Measurements from ENCODE around the gene EIF4E1B.
A peak's percentile ranks its signal among the peaks of the same experiment; 100 is the strongest.

Gene EIF4E1B

GRCh38 chr5:176606032-176606431 lies 24.4 kb upstream of the EIF4E1B start:
- ChIA-PET CTCF (interaction anchor here (1.5 to 2.0 kb wide), 3 partner anchors 11 to 876 kb away, joined by 5 to 8 read pairs (median 6); no protein-coding TSS in a partner anchor), POLR2A (no interaction called here)
- Histone ChIP-seq H3K4me1 (ENCODE audit: control extremely low read depth in 1 of 4, control insufficient read depth in 4 of 4, insufficient read depth in 4 of 4, low read length in 3 of 4) (peaks cover 0 to 10% (median 5%) of the 10 kb centered on the region in 4 experiments), H3K36me3 (ENCODE audit: control insufficient read depth in 4 of 4, insufficient read depth in 4 of 4, low read length in 3 of 4) (no peaks in the 10 kb centered on the region), H3K4me3 (ENCODE audit: control insufficient read depth in 1 of 7, extremely low read depth in 1 of 7, insufficient read depth in 4 of 7, low read depth in 2 of 7, low read length in 6 of 7) (no peak overlapping the region), H3K27ac (ENCODE audit: insufficient read depth in 1 of 2, low read depth in 1 of 2, low read length in 2 of 2, poor library complexity in 1 of 2, severe bottlenecking in 2 of 2) (no peak overlapping the region), H3K27me3 (replicated peaks in 2 of 5; ENCODE audit: control insufficient read depth in 4 of 5, insufficient read depth in 5 of 5, low read length in 4 of 5) (peaks cover 0 to 42% (median 21%) of the 10 kb centered on the region in 5 experiments), H3K9me3 (ENCODE audit: control extremely low read depth in 1 of 5, control insufficient read depth in 4 of 5, insufficient read depth in 2 of 5, low read depth in 1 of 5, low read length in 4 of 5) (no peaks in the 10 kb centered on the region)
- no CpG with 5 or more reads among the region's 3 CpGs for WGBS (ENCODE audit: insufficient coverage)
- DNase-seq, result no peak

DNA sequence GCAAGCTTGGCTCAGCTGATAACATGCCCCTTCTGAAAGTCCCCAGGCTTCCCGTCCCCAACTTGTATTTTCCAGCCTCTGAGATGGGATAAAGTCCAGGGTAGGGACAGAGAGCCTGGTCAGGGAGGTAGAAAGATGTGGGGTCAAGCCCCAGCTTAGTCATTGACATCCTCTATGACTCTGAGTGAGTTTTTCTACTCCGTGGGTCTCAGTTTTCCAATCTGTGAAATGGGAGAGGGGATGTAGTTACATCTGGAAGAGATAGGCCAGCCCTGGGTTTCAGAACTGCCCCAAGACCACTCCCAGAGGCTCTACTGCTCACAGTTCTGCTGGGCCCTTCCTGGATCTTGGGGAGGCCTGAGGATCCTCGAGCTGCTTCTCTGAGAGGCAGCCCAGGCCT lies 23.6 kb upstream of the EIF4E1B start:
- Histone ChIP-seq H3K4me3 (ENCODE audit: control insufficient read depth in 1 of 7, extremely low read depth in 1 of 7, insufficient read depth in 4 of 7, low read depth in 2 of 7, low read length in 6 of 7) (no peak overlapping the region), H3K27ac (ENCODE audit: insufficient read depth in 1 of 2, low read depth in 1 of 2, low read length in 2 of 2, poor library complexity in 1 of 2, severe bottlenecking in 2 of 2) (no peak overlapping the region), H3K9me3 (ENCODE audit: control extremely low read depth in 1 of 5, control insufficient read depth in 4 of 5, insufficient read depth in 2 of 5, low read depth in 1 of 5, low read length in 4 of 5) (no peaks in the 10 kb centered on the region), H3K36me3 (ENCODE audit: control insufficient read depth in 4 of 4, insufficient read depth in 4 of 4, low read length in 3 of 4) (no peaks in the 10 kb centered on the region), H3K27me3 (replicated peaks in 2 of 5; ENCODE audit: control insufficient read depth in 4 of 5, insufficient read depth in 5 of 5, low read length in 4 of 5) (peaks cover 0 to 44% (median 22%) of the 10 kb centered on the region in 5 experiments), H3K4me1 (ENCODE audit: control extremely low read depth in 1 of 4, control insufficient read depth in 4 of 4, insufficient read depth in 4 of 4, low read length in 3 of 4) (peaks cover 0 to 10% (median 5%) of the 10 kb centered on the region in 4 experiments)
- WGBS (ENCODE audit: insufficient coverage), result 100% methylated on average over 2 of the region's 3 CpGs
- POLR2A ChIA-PET, result interaction anchor here (1.0 kb wide), 1 partner anchor 22 kb away, joined by 3 read pairs; no protein-coding TSS in a partner anchor
- no peak for DNase-seq
- CTCF ChIA-PET, result interaction anchor here (1.5 to 2.0 kb wide), 3 partner anchors 10 to 877 kb away, joined by 5 to 8 read pairs (median 6); no protein-coding TSS in a partner anchor

GRCh38 chr5:176608142-176608705 lies 22.3 kb upstream of the EIF4E1B start:
- DNase-seq, result no peak
- ChIA-PET CTCF (interaction anchor here (1.0 to 2.0 kb wide), 4 partner anchors 9 to 15 kb away, joined by 3 to 8 read pairs (median 6); no protein-coding TSS in a partner anchor), POLR2A (interaction anchor here (0.6 kb wide), 1 partner anchor 1128 kb away, joined by 3 read pairs; no protein-coding TSS in a partner anchor)
- H3K4me3 ChIP-seq (ENCODE audit: control insufficient read depth in 1 of 7, extremely low read depth in 1 of 7, insufficient read depth in 4 of 7, low read depth in 2 of 7, low read length in 6 of 7), result no peak overlapping the region
- no peak overlapping the region for H3K27ac ChIP-seq (ENCODE audit: insufficient read depth in 1 of 2, low read depth in 1 of 2, low read length in 2 of 2, poor library complexity in 1 of 2, severe bottlenecking in 2 of 2)
- H3K36me3 ChIP-seq (ENCODE audit: control insufficient read depth in 4 of 4, insufficient read depth in 4 of 4, low read length in 3 of 4), result no peaks in the 10 kb centered on the region
- H3K9me3 ChIP-seq (ENCODE audit: control extremely low read depth in 1 of 5, control insufficient read depth in 4 of 5, insufficient read depth in 2 of 5, low read depth in 1 of 5, low read length in 4 of 5), result no peaks in the 10 kb centered on the region
- peaks cover 0 to 51% (median 19%) of the 10 kb centered on the region in 5 experiments for H3K27me3 ChIP-seq (replicated peaks in 2 of 5; ENCODE audit: control insufficient read depth in 4 of 5, insufficient read depth in 5 of 5, low read length in 4 of 5)
- WGBS (ENCODE audit: insufficient coverage), result 100% methylated on average over 3 of the region's 4 CpGs
- H3K4me1 ChIP-seq (ENCODE audit: control extremely low read depth in 1 of 4, control insufficient read depth in 4 of 4, insufficient read depth in 4 of 4, low read length in 3 of 4), result peaks cover 0 to 10% (median 5%) of the 10 kb centered on the region in 4 experiments

- ChIA-PET POLR2A (interaction anchor here (0.6 kb wide), 1 partner anchor 1129 kb away, joined by 3 read pairs; no protein-coding TSS in a partner anchor), CTCF (interaction anchor here (1.0 to 1.5 kb wide), 4 partner anchors 9 to 14 kb away, joined by 3 to 8 read pairs (median 4); no protein-coding TSS in a partner anchor)
- DNase-seq, result no peak
These were observed 21.3 kb upstream of the EIF4E1B start for GRCh38 chr5:176608937-176609723.

DNA sequence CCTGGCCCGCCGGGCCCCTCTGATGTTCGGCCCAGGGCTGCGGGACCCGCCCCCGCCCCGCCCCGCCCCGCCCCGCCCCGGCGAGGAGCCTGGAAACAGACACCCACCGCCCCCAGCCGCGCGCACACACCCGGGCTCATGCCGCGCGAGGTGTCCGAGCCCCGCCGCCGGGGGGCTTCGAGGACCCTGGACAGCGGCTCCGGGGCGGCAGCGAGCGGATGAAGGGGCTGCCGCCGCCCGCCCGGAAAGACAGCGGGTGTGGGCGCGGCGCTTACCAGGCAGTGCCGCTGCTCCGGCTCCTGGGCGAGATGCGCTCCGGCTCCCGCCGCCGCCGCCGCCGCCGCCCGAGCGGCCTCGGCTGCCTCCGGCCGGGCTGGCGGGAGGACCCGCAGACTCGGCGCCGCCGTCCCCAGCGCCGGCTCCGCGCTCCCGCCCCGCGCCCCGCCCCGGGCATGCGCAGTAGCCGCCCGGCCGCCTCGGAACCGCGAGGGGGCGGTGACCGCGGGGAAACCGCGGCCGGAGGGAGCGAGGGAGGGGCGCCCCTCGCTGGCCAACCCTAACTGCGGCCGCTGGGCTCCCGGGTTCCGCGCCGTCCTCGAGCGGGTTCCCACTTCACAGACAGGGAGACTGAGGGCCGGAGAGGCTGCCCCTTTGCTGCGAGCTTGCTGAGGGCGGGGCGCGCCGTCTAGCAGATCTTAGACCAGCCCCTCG lies 20.6 kb upstream of the EIF4E1B start, which contains the start of gene GPRIN1:
GPRIN1 (minus strand) TSS at position 433 of the 711 bp plus-strand sequence. CDS start 10,322 bp downstream, outside the sequence.
- POLR2A ChIA-PET, result no interaction called here
- Histone ChIP-seq H3K4me1 (ENCODE audit: control extremely low read depth in 1 of 4, control insufficient read depth in 4 of 4, insufficient read depth in 4 of 4, low read length in 3 of 4) (peaks cover 0 to 10% (median 5%) of the 10 kb centered on the region in 4 experiments), H3K36me3 (ENCODE audit: control insufficient read depth in 4 of 4, insufficient read depth in 4 of 4, low read length in 3 of 4) (no peaks in the 10 kb centered on the region), H3K27me3 (replicated peaks in 2 of 5; ENCODE audit: control insufficient read depth in 4 of 5, insufficient read depth in 5 of 5, low read length in 4 of 5) (peaks cover 0 to 53% (median 23%) of the 10 kb centered on the region in 5 experiments), H3K27ac (ENCODE audit: insufficient read depth in 1 of 2, low read depth in 1 of 2, low read length in 2 of 2, poor library complexity in 1 of 2, severe bottlenecking in 2 of 2) (no peak within 1 kb of the TSS), H3K9me3 (ENCODE audit: control extremely low read depth in 1 of 5, control insufficient read depth in 4 of 5, insufficient read depth in 2 of 5, low read depth in 1 of 5, low read length in 4 of 5) (no peaks in the 10 kb centered on the region), H3K4me3 (ENCODE audit: control insufficient read depth in 1 of 7, extremely low read depth in 1 of 7, insufficient read depth in 4 of 7, low read depth in 2 of 7, low read length in 6 of 7) (peak within 1 kb of the TSS; percentile 19 to 63 (median 33))
- under 1% methylated on average over 77 of the region's 101 CpGs for WGBS (ENCODE audit: insufficient coverage)
- CTCF ChIA-PET, result interaction anchor here (1.4 kb wide), 1 partner anchor 9 kb away, joined by 3 read pairs; no protein-coding TSS in a partner anchor
- DNase-seq, result peak; percentile 29 to 71 (median 67)

More at GRCh38 chr5:176608937-176609723, 21.3 kb upstream of the EIF4E1B start:
- no peaks in the 10 kb centered on the region for H3K36me3 ChIP-seq (ENCODE audit: control insufficient read depth in 4 of 4, insufficient read depth in 4 of 4, low read length in 3 of 4)
- WGBS (ENCODE audit: insufficient coverage), result 33% methylated on average over 31 of the region's 46 CpGs
- H3K27me3 ChIP-seq (replicated peaks in 2 of 5; ENCODE audit: control insufficient read depth in 4 of 5, insufficient read depth in 5 of 5, low read length in 4 of 5), result peaks cover 0 to 55% (median 20%) of the 10 kb centered on the region in 5 experiments
- peaks cover 0 to 10% (median 5%) of the 10 kb centered on the region in 4 experiments for H3K4me1 ChIP-seq (ENCODE audit: control extremely low read depth in 1 of 4, control insufficient read depth in 4 of 4, insufficient read depth in 4 of 4, low read length in 3 of 4)
- H3K4me3 ChIP-seq (ENCODE audit: control insufficient read depth in 1 of 7, extremely low read depth in 1 of 7, insufficient read depth in 4 of 7, low read depth in 2 of 7, low read length in 6 of 7), result peak overlapping the region in 4 of 7 experiments; percentile 32 to 59 (median 36)
- H3K27ac ChIP-seq (ENCODE audit: insufficient read depth in 1 of 2, low read depth in 1 of 2, low read length in 2 of 2, poor library complexity in 1 of 2, severe bottlenecking in 2 of 2), result no peak overlapping the region
- H3K9me3 ChIP-seq (ENCODE audit: control extremely low read depth in 1 of 5, control insufficient read depth in 4 of 5, insufficient read depth in 2 of 5, low read depth in 1 of 5, low read length in 4 of 5), result no peaks in the 10 kb centered on the region

DNA sequence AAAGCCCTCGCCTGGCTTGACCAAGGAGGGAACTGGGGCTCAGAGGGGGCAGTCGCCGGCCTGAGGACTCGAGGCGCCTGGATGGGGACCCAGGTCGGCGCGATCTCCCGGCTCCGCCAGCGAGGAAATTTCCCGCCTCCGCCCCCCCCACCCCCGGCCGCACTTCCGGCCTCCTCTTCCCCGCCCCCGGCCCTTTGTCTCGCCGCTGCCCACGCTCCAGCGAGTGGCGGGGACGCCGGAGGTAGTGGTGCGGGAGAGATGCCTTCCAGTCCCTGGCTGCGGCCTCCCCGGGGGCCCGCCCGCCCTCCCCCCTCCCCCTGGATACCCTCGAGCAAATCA lies 20.1 kb upstream of the EIF4E1B start:
- ChIA-PET CTCF (interaction anchor here (1.4 kb wide), 1 partner anchor 8 kb away, joined by 3 read pairs; no protein-coding TSS in a partner anchor), POLR2A (no interaction called here)
- Histone ChIP-seq H3K9me3 (ENCODE audit: control extremely low read depth in 1 of 5, control insufficient read depth in 4 of 5, insufficient read depth in 2 of 5, low read depth in 1 of 5, low read length in 4 of 5) (no peaks in the 10 kb centered on the region), H3K36me3 (ENCODE audit: control insufficient read depth in 4 of 4, insufficient read depth in 4 of 4, low read length in 3 of 4) (no peaks in the 10 kb centered on the region), H3K4me1 (ENCODE audit: control extremely low read depth in 1 of 4, control insufficient read depth in 4 of 4, insufficient read depth in 4 of 4, low read length in 3 of 4) (peaks cover 0 to 10% (median 5%) of the 10 kb centered on the region in 4 experiments), H3K27me3 (replicated peaks in 2 of 5; ENCODE audit: control insufficient read depth in 4 of 5, insufficient read depth in 5 of 5, low read length in 4 of 5) (peaks cover 0 to 58% (median 23%) of the 10 kb centered on the region in 5 experiments), H3K27ac (ENCODE audit: insufficient read depth in 1 of 2, low read depth in 1 of 2, low read length in 2 of 2, poor library complexity in 1 of 2, severe bottlenecking in 2 of 2) (no peak overlapping the region), H3K4me3 (ENCODE audit: control insufficient read depth in 1 of 7, extremely low read depth in 1 of 7, insufficient read depth in 4 of 7, low read depth in 2 of 7, low read length in 6 of 7) (peak overlapping the region in 5 of 7 experiments; percentile 25 to 63 (median 59))
- WGBS (ENCODE audit: insufficient coverage), result 5% methylated on average over 4 of the region's 31 CpGs
- DNase-seq, result no peak
